Measurements from ENCODE around the gene EIF4B.

GRCh38 chr12:52988898-52989297, 17.4 kb upstream of the EIF4B start:
- TF ChIP-seq GATA3 (IDR thresholded peaks at IDR 0.05; ENCODE audit: low read depth, low read length): no peak
- no peak for TF ChIP-seq GATA2 (IDR thresholded peaks at IDR 0.05; ENCODE audit: low read depth, low read length)
